Endothelial cell (in vitro differentiated cells): Measurements from ENCODE around the gene SMTNL2. TPM values are rescaled to one million over a fixed set of nuclear protein-coding genes. Genes with fewer than 3 reads are reported as not detected.

Source experiments
- DNase-seq: peaks from one replicate; pipeline ENCODE4 v3.0.0; 2021; ENCODE audit warnings: low spot score
- H3K27ac Mint-ChIP-seq: one replicate; pipeline ENCODE4 v1.8.0; 2021; ENCODE audit warnings: mixed read lengths, inconsistent platforms; ENCODE audit not compliant: unreplicated experiment
- H3K27me3 Mint-ChIP-seq: one replicate; pipeline ENCODE4 v1.8.0; 2021; ENCODE audit warnings: mild to moderate bottlenecking, moderate library complexity, mixed read lengths, inconsistent platforms; ENCODE audit not compliant: unreplicated experiment
- H3K36me3 Mint-ChIP-seq: one replicate; pipeline ENCODE4 v1.8.0; 2021; ENCODE audit warnings: mild to moderate bottlenecking, low read depth, mixed read lengths, inconsistent platforms; ENCODE audit not compliant: unreplicated experiment
- H3K4me1 Mint-ChIP-seq: one replicate; pipeline ENCODE4 v1.8.0; 2021; ENCODE audit warnings: mild to moderate bottlenecking, mixed read lengths, inconsistent platforms; ENCODE audit not compliant: unreplicated experiment
- H3K4me3 Mint-ChIP-seq: one replicate; pipeline ENCODE4 v1.8.0; 2021; ENCODE audit warnings: mild to moderate bottlenecking, mixed read lengths, inconsistent platforms; ENCODE audit not compliant: unreplicated experiment
- H3K9me3 Mint-ChIP-seq: one replicate; pipeline ENCODE4 v1.8.0; 2021; ENCODE audit warnings: mixed read lengths, inconsistent platforms; ENCODE audit not compliant: unreplicated experiment
- total RNA-seq: library from RNA; stranded (reverse); fragmentation: NEBNext Ultra II Directional; extraction: Animal tissue kit (Norgen Biotek cat#: 25700); gene quantifications from one replicate; pipeline ENCODE4 v1.2.1, GENCODE V29; 2021; ENCODE audit not compliant: unreplicated experiment
- TF ChIP-seq, protein P1 (sequence below): fragments of 200-600 bp; sonication (generic); IDR thresholded peaks from one replicate; pipeline ENCODE4 v1.5.0; 2021; ENCODE audit warnings: antibody characterized with exemption; ENCODE audit not compliant: unreplicated experiment

The SMTNL2 gene
- total RNA-seq, 1 donor from 2014 or later: 0.59 TPM

DNA sequence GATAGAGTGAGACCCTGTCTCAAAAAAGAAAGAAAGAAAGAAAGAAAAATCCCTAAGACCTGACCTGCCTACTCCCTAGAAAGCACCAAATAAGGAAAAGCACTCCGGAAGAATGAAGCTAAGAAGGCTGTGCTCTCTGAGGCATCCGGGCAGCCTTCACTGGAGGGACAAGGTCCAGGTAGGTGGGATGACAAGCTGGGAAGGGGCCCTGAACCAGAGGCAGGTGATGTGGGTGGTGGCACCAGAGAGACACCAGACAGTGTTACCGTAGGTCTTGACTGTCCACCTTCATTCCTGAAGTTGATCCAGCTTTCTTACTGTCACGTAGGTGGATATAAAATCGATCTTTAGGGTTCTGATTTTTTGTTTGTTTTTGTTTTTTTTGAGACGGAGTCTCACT lies 26.3 kb downstream of the SMTNL2 start:
- no peak overlapping the region for H3K4me3 Mint-ChIP-seq
- no peak for DNase-seq
- H3K36me3 Mint-ChIP-seq: peaks cover 4% of the 10 kb centered on the region
- TF ChIP-seq, protein P1, sequence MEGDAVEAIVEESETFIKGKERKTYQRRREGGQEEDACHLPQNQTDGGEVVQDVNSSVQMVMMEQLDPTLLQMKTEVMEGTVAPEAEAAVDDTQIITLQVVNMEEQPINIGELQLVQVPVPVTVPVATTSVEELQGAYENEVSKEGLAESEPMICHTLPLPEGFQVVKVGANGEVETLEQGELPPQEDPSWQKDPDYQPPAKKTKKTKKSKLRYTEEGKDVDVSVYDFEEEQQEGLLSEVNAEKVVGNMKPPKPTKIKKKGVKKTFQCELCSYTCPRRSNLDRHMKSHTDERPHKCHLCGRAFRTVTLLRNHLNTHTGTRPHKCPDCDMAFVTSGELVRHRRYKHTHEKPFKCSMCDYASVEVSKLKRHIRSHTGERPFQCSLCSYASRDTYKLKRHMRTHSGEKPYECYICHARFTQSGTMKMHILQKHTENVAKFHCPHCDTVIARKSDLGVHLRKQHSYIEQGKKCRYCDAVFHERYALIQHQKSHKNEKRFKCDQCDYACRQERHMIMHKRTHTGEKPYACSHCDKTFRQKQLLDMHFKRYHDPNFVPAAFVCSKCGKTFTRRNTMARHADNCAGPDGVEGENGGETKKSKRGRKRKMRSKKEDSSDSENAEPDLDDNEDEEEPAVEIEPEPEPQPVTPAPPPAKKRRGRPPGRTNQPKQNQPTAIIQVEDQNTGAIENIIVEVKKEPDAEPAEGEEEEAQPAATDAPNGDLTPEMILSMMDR: no peak
- H3K9me3 Mint-ChIP-seq: no peaks in the 10 kb centered on the region
- no peak overlapping the region for H3K27ac Mint-ChIP-seq
- H3K27me3 Mint-ChIP-seq: peaks cover 1% of the 10 kb centered on the region
- H3K4me1 Mint-ChIP-seq: peaks cover 17% of the 10 kb centered on the region

DNA sequence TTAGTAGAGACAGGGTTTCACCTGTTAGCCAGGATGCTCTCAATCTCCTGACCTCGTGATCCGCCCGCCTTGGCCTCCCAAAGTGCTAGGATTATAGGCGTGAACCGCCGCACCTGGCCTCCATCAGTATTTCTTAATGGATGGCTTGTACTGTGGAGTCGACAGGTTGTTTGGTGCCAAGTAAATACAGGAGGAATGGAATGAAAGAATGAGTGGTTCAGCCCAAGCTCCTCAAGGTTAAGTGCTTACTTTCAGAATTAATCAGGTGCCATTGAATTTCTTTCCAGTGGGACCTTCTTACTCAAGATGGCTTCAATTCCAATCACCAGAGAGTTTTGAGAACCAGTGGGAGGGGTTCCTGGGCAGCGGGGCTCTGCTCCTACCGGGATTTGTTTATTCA lies 32.1 kb downstream of the SMTNL2 start:
- TF ChIP-seq, protein P1: no peak
- DNase-seq: no peak
- H3K27me3 Mint-ChIP-seq: peaks cover 1% of the 10 kb centered on the region
- no peak overlapping the region for H3K27ac Mint-ChIP-seq
- H3K4me1 Mint-ChIP-seq: no peaks in the 10 kb centered on the region
- no peaks in the 10 kb centered on the region for H3K36me3 Mint-ChIP-seq
- no peak overlapping the region for H3K4me3 Mint-ChIP-seq
- H3K9me3 Mint-ChIP-seq: no peaks in the 10 kb centered on the region

DNA sequence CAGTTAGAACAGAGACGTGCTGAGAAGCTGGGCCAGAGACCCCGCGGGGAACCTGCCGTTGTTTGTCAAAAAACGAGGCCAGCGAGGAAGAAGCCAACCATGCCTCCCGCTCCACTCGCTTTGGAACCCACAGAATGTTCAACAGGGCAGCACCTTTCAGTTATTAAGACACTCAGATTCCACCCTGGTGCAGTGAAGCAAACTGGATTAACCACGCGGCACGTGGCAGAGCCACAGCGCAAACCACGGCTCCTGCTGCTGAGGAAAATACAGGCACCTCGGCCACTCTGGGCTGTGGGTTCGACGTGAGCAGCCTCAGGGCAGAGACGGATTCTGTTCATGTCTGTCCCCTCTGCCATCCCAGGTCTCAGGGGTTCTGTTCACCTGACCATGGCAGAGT lies 32.8 kb downstream of the SMTNL2 start:
- DNase-seq: no peak
- Mint-ChIP-seq H3K4me3 (no peak overlapping the region), H3K36me3 (no peaks in the 10 kb centered on the region), H3K9me3 (no peaks in the 10 kb centered on the region), H3K27me3 (peaks cover 1% of the 10 kb centered on the region), H3K27ac (no peak overlapping the region), H3K4me1 (no peaks in the 10 kb centered on the region)
- TF ChIP-seq, protein P1: no peak

DNA sequence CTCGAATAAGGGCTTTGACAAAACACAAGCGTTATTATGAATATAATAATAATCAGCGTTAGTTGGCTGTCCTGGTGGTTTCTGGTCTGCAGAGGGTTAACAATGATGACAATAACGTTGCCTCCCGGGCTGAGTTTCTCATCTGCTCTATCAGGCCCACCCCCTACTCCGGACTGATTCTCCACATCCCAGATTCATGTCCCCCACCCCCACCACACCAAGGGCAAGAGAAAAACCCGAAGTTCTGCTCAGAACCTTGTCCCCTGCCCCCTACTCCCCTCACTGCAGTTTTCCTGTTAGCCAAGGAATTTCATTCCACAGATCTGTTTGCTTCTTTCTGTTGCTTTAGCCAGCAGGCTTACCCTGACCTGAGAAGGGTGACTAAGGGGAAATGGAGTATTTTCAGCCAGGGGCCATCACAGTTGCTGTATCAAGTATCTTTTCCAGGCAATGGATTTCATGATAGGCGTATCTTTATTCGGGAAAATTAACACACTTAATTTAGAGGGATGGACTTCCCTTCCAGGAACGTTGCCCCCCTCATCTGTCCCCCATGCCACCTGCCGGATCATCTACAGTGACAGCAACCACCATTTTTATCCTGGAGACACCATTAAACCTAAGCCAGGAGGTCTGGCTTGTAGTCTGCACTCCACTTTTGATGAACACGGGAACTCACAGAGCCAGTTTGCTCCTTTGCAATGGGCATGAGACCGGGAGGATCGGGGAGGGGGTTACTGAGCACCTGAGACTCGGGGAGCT lies 33.4 kb downstream of the SMTNL2 start:
- Mint-ChIP-seq H3K9me3 (no peaks in the 10 kb centered on the region), H3K27me3 (peaks cover 1% of the 10 kb centered on the region), H3K4me1 (no peaks in the 10 kb centered on the region), H3K27ac (no peak overlapping the region), H3K4me3 (no peak overlapping the region), H3K36me3 (no peaks in the 10 kb centered on the region)
- TF ChIP-seq, protein P1: no peak
- DNase-seq: no peak

DNA sequence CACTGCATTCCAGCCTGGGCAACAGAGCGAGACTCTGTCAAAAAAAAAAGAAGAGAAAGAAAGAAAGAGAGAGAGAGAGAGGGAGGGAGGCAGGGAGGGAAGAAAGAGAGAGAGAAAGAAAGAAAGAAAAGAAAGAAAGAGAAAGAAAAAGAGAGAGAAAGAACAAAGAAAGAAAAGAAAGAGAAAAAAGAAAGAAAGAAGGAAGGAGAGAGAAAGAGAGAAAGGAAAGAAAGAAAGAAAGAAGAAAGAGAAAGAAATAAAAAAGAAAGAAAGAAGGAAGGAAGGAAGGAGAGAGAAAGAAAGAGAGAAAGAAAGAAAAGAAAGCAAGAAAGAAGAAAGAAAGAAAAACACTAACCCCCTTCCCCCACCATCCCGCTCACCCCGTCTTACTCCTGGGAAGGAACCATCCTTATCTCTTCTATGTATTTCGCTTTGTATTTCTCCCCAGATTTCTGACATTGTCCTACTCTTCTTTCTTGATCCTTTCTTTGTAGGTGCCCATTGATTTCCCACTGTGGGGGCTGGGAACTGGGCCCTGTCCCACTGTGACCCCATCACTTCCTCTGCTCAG lies 36.3 kb downstream of the SMTNL2 start:
- no peak overlapping the region for H3K4me3 Mint-ChIP-seq

More for the DNA sequence above, 36.3 kb downstream of the SMTNL2 start:
- H3K4me1 Mint-ChIP-seq: peaks cover 9% of the 10 kb centered on the region
- H3K27me3 Mint-ChIP-seq: peaks cover under 1% of the 10 kb centered on the region
- DNase-seq: no peak
- H3K36me3 Mint-ChIP-seq: no peaks in the 10 kb centered on the region
- no peaks in the 10 kb centered on the region for H3K9me3 Mint-ChIP-seq
- no peak overlapping the region for H3K27ac Mint-ChIP-seq
- TF ChIP-seq, protein P1: no peak
